Muscle layer of colon (tissue), 2 donors: ENCODE measurements around the gene ORC5.

Experiments used
- H3K27ac ChIP-seq: one replicate; pipeline ENCODE4 v1.7.0; 2013; ENCODE audit warnings: low read depth, mild to moderate bottlenecking, low read length, moderate library complexity
- H3K27me3 ChIP-seq, 2 donors: one replicate each; pipeline ENCODE4 v1.7.0; 2013; ENCODE audit warnings: low read length in 2 of 2, mild to moderate bottlenecking in 2 of 2; ENCODE audit not compliant: insufficient read depth in 2 of 2, control insufficient read depth in 1 of 2
- H3K36me3 ChIP-seq: one replicate; pipeline ENCODE4 v1.7.0; 2013; ENCODE audit warnings: mild to moderate bottlenecking, low read length; ENCODE audit not compliant: insufficient read depth
- H3K4me1 ChIP-seq: one replicate; pipeline ENCODE4 v1.7.0; 2013; ENCODE audit warnings: mild to moderate bottlenecking, low read length; ENCODE audit not compliant: insufficient read depth
- H3K4me3 ChIP-seq, 2 donors: one replicate each; pipeline ENCODE4 v1.7.0; 2013; ENCODE audit warnings: low read length in 2 of 2, low read depth in 1 of 2, mild to moderate bottlenecking in 1 of 2, moderate library complexity in 1 of 2
- H3K9ac ChIP-seq: one replicate; pipeline ENCODE4 v1.7.0; 2013; ENCODE audit warnings: low read length
- H3K9me3 ChIP-seq: one replicate; pipeline ENCODE4 v1.7.0; 2013; ENCODE audit warnings: mild to moderate bottlenecking, low read length
- donor health status: abdominal sarcoma.
- donor health status: Adenocarcinoma of cecum.

ORC5 gene

DNA sequence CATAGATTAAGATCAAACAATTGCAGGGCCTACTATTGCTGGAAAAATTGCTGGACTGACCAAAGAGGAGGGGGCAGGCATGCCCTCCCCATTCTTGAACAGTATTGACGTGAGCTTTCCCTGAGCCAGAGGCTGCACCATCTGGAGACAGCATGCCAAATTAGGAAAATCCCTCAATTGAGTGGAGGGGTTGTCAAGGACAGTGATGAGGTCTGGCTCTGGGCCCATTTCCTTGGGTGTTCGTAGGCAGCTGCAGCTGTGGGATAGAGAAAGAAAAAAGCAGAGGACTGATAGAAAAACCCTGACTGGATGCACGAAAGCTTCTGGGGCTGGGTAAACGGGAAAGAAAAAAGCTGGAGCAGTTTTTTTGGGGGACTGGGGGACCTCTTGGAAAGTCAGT, 22.8 kb upstream of the ORC5 start:
- no peaks in the 10 kb centered on the region for H3K4me1 ChIP-seq
- no peak overlapping the region for H3K27ac ChIP-seq
- H3K27me3 ChIP-seq = no peaks in the 10 kb centered on the region
- H3K9me3 ChIP-seq = no peaks in the 10 kb centered on the region
- H3K36me3 ChIP-seq = no peaks in the 10 kb centered on the region
- no peak overlapping the region for H3K9ac ChIP-seq
- H3K4me3 ChIP-seq = no peak overlapping the region

DNA sequence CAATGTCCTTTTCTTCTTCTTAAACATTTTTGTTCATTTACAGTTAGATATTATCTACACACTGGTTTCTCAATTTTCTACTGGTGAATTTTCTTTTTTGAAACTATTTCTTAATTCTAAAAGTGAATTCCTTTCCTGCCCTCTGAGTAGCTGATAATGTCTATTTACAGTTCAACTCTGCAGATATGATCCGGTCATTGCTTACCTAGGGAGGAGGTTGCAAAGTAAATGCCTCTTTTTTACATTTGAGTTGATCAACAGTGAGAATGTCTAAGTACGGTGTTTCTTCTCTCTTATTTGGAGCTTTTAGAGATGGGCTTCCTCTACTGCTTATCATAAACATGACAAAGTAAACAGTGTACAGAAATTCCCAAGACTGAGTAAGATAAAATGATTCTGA, 20.6 kb upstream of the ORC5 start:
- Histone ChIP-seq H3K4me1 (no peaks in the 10 kb centered on the region), H3K9ac (no peak overlapping the region), H3K9me3 (no peaks in the 10 kb centered on the region), H3K36me3 (no peaks in the 10 kb centered on the region), H3K27me3 (no peaks in the 10 kb centered on the region), H3K27ac (no peak overlapping the region), H3K4me3 (no peak overlapping the region)

DNA sequence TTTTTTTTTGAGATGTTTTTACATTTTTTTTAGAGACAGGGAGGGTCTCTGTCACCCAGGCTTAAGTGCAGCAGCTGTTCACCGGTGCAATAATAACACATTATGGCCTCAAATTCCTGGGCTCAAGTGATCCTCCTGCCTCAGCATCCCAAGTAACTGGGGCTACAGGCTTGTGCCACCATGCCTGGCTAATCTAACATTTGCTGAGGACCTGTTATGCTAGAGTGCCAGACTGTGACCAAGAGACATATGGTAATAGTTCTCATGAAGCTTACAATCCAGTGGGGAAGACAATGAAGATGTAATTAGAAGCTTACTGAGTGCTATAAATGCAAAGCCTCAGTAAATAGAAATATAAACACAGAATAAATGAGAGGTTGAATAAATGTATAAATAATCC, 17.6 kb upstream of the ORC5 start:
- Histone ChIP-seq H3K9me3 (no peaks in the 10 kb centered on the region), H3K9ac (no peak overlapping the region), H3K4me3 (no peak overlapping the region), H3K27ac (no peak overlapping the region), H3K4me1 (no peaks in the 10 kb centered on the region), H3K36me3 (no peaks in the 10 kb centered on the region), H3K27me3 (no peaks in the 10 kb centered on the region)

DNA sequence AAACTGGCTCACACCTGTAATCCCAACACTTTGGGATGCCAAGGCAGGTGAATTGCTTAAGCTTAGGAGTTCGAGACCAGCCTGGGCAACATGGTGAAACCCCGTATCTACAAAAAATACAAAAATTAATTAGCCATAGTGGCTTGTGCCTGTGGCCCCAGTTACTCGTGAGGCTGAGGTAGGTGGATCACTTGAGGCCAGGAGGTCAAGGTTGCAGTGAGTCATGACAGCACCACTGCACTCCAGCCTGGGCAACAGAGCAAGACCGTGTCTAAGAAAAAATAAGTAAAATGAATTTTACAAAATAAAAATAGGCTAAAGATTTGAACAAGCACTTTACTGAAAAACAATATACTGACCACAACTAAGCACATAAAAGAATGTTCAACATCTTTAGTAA, 9.8 kb upstream of the ORC5 start:
- H3K27ac ChIP-seq = no peak overlapping the region
- no peaks in the 10 kb centered on the region for H3K4me1 ChIP-seq
- H3K4me3 ChIP-seq = no peak overlapping the region
- no peaks in the 10 kb centered on the region for H3K27me3 ChIP-seq
- no peaks in the 10 kb centered on the region for H3K36me3 ChIP-seq
- no peaks in the 10 kb centered on the region for H3K9me3 ChIP-seq
- H3K9ac ChIP-seq = no peak overlapping the region

DNA sequence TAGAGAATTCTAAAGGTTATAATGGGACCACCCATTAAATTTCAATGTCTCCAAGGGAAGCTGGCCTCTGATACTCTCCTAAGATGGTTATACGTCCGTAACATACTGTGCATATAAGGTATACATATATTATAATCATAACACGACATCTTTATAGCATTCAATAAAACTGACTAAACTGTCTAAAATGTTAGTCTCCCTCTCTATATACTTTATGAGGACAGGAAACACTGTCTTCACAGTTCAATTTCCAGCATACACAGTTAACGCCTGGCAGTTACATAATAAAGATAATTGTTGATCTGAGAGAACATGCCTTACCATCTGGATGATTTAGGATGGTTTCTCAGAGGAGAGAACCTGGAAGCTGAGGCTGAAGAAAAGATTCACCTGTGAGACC, 1.2 kb upstream of the ORC5 start:
- Histone ChIP-seq H3K36me3 (no peaks in the 10 kb centered on the region), H3K9ac (no peak overlapping the region), H3K4me3 (peak overlapping the region in 1 of 2 donors; percentile 97), H3K4me1 (peaks cover 24% of the 10 kb centered on the region), H3K27me3 (no peaks in the 10 kb centered on the region), H3K9me3 (no peaks in the 10 kb centered on the region), H3K27ac (no peak overlapping the region)

DNA sequence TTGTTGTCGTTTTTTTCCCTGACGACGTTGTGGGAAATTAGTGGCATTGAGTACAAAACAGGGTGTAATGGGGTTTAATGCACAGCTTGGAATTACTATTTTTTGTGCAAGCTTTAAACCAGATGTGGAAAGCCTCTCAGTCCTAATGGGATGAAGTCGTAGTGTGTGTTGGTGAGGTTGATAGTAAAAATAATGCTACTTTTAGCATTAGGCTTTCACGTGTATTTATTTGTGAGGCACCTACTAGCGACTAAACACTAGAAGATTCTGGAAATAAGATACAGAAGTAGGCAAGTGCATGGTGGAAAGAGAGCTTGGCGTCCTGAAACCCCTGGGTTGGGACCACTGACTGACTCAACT, 588 bp upstream of the ORC5 start:
- Histone ChIP-seq H3K4me3 (peak overlapping the region; percentile 63 to 97), H3K27me3 (no peaks in the 10 kb centered on the region), H3K9me3 (no peaks in the 10 kb centered on the region), H3K36me3 (no peaks in the 10 kb centered on the region), H3K9ac (peak overlapping the region; percentile 85), H3K27ac (peak overlapping the region; percentile 93), H3K4me1 (peaks cover 24% of the 10 kb centered on the region)

DNA sequence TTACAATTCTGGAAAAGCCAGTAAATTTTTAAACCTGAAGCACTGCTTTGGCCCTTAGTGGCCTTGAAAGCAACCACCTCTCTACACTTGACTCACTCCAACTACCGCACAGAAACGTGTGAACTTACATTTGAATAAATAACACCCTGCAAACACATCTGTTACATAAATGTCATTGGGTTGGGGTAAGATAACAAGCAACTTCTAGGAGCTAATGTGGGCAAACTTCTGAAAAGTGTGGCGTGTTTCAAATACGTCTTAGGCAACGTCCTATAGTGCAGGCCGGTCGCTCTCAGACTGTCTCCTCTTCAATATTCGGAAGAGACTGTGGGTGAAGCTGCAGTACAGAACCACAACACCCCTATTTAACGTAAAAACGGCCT, 474 bp downstream of the ORC5 start:
- Histone ChIP-seq H3K9ac (peak overlapping the region; percentile 85), H3K9me3 (no peaks in the 10 kb centered on the region), H3K27ac (peak overlapping the region; percentile 93), H3K4me1 (peaks cover 24% of the 10 kb centered on the region), H3K36me3 (peaks cover 7% of the 10 kb centered on the region), H3K4me3 (peak overlapping the region; percentile 63 to 97), H3K27me3 (no peaks in the 10 kb centered on the region)

DNA sequence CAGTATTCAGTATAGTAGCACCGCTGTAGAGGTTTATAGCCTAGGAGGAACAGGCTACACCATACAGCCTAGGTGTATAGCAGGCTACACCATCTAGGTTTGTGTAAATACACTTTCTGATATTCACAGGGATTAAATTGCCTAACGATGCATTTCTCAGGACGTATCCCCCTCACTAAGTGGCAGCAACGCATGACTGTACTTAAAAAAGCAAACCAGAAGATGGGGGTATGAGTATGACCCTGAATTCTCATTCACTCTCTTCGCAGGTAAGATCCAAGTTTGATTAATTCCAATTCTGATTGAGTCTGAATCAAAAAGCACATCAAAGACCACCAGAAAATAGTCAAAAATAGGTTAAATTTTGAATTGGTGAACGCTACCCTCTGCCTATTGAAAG, 972 bp downstream of the ORC5 start:
- H3K27me3 ChIP-seq = no peaks in the 10 kb centered on the region

DNA sequence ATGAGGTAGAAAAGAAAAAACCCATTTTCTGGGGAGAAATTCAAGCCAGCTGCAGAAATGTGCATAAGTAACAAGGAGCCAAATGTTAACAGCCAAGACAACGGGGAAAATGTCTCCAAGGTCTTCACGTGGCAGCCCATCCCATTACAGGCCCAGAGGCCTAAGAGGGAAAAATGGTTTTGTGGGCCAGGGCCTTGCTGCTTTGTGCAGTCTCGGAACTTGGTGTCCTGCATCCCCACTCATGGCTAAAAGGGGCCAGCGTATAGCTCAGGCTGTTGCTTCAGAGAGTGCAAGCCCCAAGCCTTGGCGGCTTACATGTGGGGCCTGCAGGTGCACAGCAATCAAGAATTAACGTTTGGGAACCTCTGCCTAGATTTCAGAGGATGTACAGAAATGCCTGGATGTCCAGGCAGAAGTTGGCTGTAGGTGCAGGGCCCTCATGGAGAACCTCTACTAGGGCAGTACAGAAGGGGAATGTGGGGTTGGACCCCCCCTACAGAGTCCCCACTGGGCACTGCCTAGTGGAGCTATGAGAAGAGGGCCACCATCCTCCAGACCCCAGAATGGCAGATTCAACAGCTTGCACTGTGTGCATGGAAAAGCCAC, 9.0 kb downstream of the ORC5 start:
- H3K27me3 ChIP-seq = no peaks in the 10 kb centered on the region
- H3K9ac ChIP-seq = no peak overlapping the region
- peaks cover 51% of the 10 kb centered on the region for H3K36me3 ChIP-seq
- no peaks in the 10 kb centered on the region for H3K4me1 ChIP-seq
- no peaks in the 10 kb centered on the region for H3K9me3 ChIP-seq
- H3K4me3 ChIP-seq = no peak overlapping the region
- no peak overlapping the region for H3K27ac ChIP-seq

More for the DNA sequence above, 972 bp downstream of the ORC5 start:
- Histone ChIP-seq H3K27ac (peak overlapping the region; percentile 93), H3K9me3 (no peaks in the 10 kb centered on the region), H3K4me3 (peak overlapping the region; percentile 63 to 97), H3K9ac (peak overlapping the region; percentile 85), H3K4me1 (peaks cover 24% of the 10 kb centered on the region), H3K36me3 (peaks cover 12% of the 10 kb centered on the region)

DNA sequence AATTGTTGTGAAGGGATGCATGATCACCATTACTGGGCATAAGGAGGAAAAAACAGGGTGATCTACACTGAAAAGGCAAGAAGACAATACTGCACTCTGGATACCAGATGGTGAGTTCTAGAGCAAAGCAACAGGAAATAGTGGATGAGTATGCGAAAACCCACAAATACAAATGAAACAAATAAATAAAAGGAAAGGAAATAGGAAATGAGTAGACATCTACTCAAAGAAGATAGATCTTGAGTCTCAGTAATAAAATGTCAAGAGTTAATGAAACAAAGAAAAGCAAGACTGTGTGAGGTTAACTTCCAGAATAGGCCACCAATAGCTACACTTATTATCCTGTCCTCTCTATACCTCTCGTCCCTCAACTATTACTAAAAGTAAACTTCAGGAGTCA, 11.7 kb downstream of the ORC5 start:
- no peaks in the 10 kb centered on the region for H3K9me3 ChIP-seq
- H3K4me3 ChIP-seq = no peak overlapping the region
- H3K36me3 ChIP-seq = peaks cover 38% of the 10 kb centered on the region
- no peaks in the 10 kb centered on the region for H3K27me3 ChIP-seq
- H3K4me1 ChIP-seq = no peaks in the 10 kb centered on the region
- no peak overlapping the region for H3K27ac ChIP-seq
- no peak overlapping the region for H3K9ac ChIP-seq

DNA sequence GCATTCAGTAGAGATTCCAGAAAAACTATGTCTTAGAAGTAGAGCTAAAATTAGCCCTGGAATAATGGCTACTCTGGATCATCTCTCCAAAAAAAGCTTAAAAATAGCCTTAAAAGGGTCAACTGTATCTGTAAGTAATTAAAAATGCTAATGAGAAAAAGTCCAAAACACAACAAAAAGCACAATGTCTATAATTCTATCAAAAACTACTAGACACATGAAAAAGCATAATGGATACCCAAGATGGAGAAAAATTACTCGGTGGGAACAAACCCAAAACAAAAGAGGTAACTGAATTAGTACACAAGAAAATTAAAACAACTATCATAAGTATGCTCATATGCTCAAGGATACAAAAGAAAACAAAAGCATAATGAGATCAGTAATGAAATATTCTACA, 15.4 kb downstream of the ORC5 start:
- Histone ChIP-seq H3K9ac (no peak overlapping the region), H3K4me3 (no peak overlapping the region), H3K9me3 (no peaks in the 10 kb centered on the region), H3K36me3 (peaks cover 17% of the 10 kb centered on the region), H3K27ac (no peak overlapping the region), H3K27me3 (no peaks in the 10 kb centered on the region), H3K4me1 (no peaks in the 10 kb centered on the region)

DNA sequence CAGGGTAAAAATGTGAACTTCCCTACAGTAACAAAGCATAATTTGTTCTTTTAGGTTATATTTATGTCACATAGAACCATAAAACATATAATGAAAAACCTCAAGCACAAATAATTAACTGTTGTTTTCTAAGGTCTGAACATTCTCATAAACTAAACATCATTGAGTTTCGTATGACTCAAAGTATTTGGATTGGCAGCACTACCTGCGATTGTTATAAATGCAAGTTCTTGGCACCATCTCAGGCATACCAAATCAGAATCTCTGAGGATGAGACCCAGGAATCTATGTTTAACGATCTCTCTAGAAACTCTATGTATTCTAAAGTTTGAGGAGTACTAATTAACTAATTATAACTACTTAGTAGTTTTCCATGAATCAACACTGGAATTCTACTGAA, 22.5 kb downstream of the ORC5 start:
- peaks cover 31% of the 10 kb centered on the region for H3K36me3 ChIP-seq

More for the DNA sequence above, 22.5 kb downstream of the ORC5 start:
- Histone ChIP-seq H3K9me3 (no peaks in the 10 kb centered on the region), H3K9ac (no peak overlapping the region), H3K4me1 (no peaks in the 10 kb centered on the region), H3K27me3 (no peaks in the 10 kb centered on the region), H3K4me3 (no peak overlapping the region), H3K27ac (no peak overlapping the region)
